ENCODE results near the gene ZNF76.

- no peak for TF ChIP-seq REST (IDR thresholded peaks at IDR 0.05; ENCODE audit: low read depth)
- no peak for TF ChIP-seq CEBPB (IDR thresholded peaks at IDR 0.05)
- TF ChIP-seq TEAD4 (IDR thresholded peaks at IDR 0.05) = no peak
- no peak for TF ChIP-seq MAX (IDR thresholded peaks at IDR 0.05)
- TF ChIP-seq EP300 (IDR thresholded peaks at IDR 0.05; ENCODE audit: borderline replicate concordance) = no peak
- no peak for TF ChIP-seq EGR1 (IDR thresholded peaks at IDR 0.05)
- no peak for TF ChIP-seq FOXM1 (IDR thresholded peaks at IDR 0.05; ENCODE audit: borderline replicate concordance, low read depth)
- TF ChIP-seq CREB1 (IDR thresholded peaks at IDR 0.05; ENCODE audit: low read depth) = no peak
- no peak for TF ChIP-seq TAF1 (IDR thresholded peaks at IDR 0.05; ENCODE audit: low read depth)
- no peak for TF ChIP-seq TCF12 (IDR thresholded peaks at IDR 0.05; ENCODE audit: low read depth)
- TF ChIP-seq YY1 (IDR thresholded peaks at IDR 0.05; ENCODE audit: low read depth) = no peak
- no peak for TF ChIP-seq NFIC (IDR thresholded peaks at IDR 0.05)
- TF ChIP-seq RAD21 (IDR thresholded peaks at IDR 0.05; ENCODE audit: low read depth) = no peak
Measured at GRCh38 chr6:35278708-35279107, 19.2 kb downstream of the ZNF76 start.
